HG03103 (cell line): ENCODE results near the gene MADD.
"Not testable (repeated sequence)": the region's sequence is repeated elsewhere in the genome, so short reads cannot be mapped to it uniquely, and the experiment has no call there.

Experiments used
- ATAC-seq: cut with Tn5 transposase; IDR thresholded peaks from one replicate; pipeline ENCODE4 v1.9.1; 2021; ENCODE audit warnings: low read depth; ENCODE audit not compliant: unreplicated experiment

The MADD gene

DNA sequence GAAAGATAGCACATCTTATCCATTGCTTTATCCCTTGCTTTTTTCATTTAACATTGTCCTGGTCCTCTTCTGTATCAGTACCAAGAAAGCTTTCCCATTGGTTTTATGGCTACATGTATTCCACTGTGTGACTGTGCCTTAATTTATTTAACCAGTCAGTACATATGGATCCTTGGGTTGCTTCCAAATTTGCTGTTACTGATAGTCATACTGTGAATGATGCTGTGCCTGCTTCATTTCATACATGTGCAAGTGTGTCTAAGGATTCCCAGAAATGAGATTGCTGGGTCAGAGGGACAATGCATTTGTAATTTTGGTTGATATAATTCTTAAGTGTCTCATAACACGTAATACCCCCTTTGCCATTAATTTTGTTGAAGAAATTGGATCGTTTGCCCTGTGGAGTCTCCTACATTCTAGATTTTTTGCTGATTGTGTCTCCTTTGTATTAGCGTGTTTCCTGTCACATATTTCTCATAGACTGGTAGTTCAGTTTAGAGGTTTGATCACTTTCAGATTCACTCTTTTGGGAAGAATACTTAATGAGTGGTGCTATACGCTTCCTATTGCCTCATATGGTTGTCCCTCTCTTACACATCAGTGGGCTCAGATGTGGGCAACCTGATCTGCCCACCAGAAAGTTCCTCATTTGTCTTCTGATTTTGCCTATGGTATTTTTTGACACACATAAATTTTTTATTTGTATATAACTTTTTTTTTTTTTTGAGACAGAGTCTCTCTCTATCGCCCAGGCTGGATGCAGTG lies 47.3 kb downstream of the MADD start:
- no peak for ATAC-seq

DNA sequence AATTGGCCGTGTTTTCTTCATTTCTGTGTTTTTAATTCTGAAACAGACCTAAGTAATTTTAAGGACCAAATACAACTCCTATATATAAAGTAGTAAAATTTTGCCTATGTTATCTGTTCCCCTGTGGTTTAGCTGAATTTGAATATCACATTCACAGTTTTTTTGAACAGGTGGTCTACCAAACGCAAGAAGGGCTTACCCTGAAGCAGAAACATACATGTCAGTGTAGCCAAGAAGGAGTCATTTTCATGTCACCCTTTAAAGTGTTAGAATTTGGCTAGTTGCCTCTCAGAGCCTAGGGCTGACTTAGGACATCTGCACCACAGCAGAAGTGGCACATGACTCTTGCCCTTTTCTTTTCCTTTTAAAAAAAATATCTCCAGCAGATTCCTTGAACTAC lies 48.2 kb downstream of the MADD start:
- ATAC-seq: no peak

DNA sequence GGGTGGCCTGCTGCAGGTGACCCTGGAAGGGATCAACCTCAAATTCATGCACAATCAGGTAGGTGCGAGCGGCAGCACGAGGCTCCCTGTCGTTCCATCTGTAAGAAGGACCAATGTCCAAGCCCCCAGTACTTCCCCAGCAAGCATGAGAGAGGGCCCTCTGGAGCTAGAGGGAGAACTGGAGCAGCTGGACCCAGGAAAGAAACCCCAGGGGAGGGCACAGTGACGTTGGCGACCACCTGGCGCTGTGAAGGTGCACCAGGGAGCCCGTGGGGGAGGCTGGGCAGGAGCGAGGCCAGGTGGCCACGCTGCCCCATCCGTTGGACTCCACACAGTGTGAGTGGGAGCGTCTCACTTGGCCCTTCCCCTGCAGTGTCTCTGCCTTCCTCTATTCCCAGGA lies 54.6 kb downstream of the MADD start:
- no peak for ATAC-seq

DNA sequence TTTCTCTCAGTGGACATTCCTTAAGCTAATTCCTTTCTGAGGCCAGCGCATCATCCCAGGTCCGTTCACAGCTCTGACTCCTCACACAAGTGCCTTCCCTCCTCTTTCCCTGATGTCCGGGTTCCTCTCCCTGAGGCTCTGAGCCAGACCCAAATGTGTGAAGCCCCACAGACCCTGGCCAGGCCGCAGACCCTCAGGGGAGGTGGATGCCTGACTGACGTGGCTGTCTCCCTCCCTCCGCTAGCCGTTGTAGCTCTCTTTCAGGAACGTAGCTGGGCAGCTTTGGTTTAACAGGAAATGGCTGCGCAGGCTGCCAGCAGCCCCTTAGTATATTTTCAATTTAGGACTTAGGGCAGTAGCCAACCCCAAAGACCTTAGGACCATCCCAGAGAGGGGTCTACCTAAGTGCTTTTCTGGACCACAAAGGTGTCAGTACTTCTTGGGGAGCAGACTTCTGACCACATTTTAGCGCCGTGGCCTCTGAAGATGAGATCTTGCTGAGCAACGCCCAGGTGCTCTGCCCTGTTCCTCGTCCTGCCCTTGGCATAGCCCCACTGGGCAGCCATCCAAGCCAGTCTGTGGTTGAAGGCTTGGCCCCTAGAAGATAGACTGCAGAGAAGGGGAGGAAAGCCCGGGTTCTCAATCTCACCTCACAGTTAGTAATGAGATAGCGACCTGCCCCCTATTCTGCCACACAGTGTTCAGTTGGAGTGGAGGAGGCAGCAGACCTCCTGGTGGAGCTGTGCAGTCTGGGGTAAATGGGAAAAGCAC lies 55.5 kb downstream of the MADD start:
- ATAC-seq: no peak

DNA sequence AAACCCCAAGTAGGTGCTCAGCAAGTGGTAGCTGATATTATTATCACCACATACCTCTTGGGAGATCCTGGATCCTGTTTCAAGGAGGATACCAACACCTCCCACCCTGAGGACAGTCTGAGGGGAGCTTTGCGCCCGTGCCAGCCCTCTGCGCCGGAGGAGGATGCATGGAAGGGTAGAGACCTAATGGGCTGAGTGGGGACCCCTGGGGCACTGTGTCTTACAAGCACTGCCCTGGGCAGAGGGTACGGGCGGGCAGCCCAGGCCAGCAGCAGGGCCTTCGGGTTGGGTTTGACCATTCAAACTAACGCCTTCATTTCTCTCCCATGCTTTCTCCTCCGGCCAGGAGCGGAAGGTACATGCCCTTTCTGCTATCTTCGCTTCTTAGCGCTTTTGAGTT lies 56.3 kb downstream of the MADD start:
- ATAC-seq: no peak

DNA sequence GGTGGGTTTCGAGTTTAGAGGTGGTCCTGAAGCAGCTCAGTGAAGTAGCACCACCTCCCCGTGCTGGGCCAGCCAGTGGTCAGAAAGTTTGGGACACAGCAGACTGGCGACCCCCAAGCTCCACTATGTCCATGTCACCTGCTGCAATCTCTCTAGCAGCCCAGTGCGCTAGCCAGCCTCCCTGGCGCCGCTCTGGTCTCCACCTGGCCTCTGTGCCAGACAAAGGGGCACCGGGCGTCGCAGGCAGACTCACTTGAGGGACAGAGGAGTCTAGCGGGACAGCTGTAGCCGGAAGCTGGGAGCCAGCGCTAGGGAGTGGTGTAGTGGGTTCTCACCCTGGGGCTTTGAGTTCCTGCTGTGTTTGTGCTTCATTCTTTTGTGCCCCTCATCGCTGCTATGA lies 57.1 kb downstream of the MADD start:
- ATAC-seq: no peak

DNA sequence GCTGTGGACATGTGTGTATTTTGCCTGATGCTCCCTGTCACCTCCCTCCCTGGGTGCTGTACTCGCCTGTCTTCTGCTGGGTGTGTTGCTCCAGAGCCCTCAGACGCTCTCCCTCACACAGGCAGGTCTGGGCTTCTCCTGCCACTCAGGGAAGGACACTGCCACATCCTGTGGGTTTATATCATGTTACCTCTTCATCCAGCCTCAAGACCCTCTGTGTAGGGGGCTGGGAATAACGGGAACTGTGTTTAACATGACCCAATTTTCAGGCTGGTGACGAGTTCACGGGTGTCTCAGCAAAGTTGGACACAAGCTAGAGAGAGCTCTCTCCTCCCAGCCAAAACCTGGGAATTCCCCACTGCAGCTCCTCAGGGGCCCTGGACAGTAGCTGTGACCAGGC lies 58.0 kb downstream of the MADD start:
- no peak for ATAC-seq

DNA sequence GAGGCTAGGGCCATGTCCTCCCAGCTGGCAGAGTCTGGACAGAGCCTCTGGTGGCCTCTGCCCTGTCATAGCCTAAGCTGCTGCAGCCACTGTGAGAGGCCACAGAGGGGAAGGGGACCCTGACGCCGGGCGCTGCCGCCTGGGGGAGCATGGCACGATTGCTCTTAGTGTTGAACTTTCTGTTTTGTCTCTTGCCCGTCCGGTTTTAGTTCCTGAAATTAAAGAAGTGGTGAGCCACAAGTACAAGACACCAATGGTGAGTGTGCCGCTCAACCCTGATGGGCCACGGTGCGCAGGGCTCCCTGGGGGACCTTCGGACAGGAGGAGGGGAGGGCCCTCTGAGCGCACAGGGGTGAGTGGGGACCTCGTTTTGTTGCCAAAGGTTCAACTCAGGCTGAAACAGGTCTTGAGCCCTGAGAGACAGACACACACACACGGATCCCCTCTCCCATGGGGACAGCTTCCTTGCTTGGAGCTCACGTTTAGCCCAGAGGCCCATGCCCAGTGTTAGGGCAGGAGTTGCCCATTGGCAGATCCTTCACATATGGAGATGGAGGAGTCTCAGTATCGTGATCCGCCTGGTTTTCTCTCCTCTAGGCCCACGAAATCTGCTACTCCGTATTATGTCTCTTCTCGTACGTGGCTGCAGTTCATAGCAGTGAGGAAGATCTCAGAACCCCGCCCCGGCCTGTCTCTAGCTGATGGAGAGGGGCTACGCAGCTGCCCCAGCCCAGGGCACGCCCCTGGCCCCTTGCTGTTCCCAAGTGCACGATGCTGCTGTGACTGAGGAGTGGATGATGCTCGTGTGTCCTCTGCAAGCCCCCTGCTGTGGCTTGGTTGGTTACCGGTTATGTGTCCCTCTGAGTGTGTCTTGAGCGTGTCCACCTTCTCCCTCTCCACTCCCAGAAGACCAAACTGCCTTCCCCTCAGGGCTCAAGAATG lies 58.8 kb downstream of the MADD start:
- ATAC-seq: no peak

DNA sequence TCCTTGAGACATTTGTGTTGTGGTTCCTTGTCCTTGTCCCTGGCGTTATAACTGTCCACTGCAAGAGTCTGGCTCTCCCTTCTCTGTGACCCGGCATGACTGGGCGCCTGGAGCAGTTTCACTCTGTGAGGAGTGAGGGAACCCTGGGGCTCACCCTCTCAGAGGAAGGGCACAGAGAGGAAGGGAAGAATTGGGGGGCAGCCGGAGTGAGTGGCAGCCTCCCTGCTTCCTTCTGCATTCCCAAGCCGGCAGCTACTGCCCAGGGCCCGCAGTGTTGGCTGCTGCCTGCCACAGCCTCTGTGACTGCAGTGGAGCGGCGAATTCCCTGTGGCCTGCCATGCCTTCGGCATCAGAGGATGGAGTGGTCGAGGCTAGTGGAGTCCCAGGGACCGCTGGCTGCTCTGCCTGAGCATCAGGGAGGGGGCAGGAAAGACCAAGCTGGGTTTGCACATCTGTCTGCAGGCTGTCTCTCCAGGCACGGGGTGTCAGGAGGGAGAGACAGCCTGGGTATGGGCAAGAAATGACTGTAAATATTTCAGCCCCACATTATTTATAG lies 59.6 kb downstream of the MADD start:
- no peak for ATAC-seq

DNA sequence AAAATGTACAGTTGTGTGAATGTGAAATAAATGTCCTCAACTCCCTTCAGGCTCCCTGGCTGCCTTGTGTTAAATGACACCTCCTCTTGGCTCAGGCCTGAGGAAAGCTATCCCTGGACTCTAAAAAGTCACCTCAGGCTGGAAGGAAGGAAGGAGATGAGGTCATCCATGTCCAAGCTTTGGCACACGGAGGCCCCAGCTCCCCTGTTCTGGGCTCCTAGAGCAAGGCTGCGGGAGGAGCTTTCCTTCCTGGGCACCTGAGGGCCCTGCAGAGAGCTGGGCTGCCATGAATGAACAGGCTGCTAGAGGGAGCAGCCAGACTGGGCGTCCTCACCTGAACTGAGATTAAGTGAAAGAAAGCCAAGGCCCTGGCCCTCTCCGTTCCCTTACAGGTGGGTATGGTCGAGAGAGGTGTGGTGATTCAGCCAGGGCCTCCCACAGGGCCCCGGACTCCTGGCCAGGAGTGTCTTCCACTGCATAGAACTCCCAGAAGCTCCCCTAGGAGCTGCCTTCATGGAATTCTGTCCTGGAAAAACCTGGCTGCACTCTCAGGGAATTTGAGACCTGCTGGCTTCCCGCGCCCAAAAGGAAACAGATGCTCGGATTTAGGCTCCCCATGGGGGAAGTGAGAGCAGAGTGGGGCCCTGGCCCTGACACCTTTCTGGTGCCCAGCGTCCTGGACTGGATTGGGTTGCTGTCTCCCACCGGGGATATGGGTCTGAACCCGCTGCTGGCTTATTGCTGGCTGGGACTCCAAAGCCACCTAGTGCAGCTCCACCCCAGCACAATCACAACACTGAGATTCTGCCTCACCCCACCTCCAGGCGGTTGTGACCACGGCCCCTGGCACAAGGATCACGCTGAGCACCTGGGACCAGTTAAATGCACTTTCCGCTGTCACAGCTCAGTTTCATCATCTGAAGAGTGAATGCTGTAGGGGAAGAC lies 60.3 kb downstream of the MADD start:
- no peak for ATAC-seq

DNA sequence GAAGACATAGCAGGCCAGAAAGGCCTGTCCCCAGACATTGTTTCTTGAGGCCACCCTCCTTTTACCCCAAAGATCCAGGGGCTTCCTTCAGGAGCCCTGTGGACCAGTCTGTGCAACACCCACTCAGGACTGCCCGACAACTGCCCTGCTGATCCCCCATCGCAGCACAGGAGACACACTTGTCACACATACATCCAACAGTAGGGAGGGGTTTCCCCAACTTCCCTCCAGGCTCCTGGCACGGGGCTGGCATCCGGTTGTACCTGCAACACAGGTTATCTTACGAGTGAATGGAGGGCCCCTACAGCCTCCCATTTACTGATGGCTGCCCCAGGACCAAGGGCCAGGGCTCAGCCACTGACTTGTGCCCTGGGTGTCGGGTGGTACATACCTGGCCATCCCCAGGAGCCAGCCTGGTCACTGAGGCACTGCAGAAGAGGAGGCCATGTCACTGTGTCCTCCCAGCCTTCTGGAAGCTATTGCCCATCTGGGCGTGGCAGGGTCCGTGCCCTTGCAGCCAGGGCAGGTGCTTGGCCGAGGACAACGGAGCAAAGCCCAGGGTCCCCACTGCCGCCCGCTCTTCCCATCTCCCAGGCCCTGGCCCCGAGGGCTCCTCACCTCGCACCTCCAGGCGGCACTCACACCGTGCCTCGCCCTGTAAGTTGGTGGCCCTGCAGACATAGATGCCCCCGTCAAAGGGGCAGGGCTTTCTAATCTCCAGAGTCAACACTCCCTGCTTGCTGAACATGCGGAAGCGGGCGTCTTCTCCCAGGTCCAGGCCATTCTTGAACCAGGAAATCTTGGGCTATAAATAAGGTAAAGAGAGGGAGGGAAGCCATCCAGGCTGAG lies 61.7 kb downstream of the MADD start:
- ATAC-seq: no peak

DNA sequence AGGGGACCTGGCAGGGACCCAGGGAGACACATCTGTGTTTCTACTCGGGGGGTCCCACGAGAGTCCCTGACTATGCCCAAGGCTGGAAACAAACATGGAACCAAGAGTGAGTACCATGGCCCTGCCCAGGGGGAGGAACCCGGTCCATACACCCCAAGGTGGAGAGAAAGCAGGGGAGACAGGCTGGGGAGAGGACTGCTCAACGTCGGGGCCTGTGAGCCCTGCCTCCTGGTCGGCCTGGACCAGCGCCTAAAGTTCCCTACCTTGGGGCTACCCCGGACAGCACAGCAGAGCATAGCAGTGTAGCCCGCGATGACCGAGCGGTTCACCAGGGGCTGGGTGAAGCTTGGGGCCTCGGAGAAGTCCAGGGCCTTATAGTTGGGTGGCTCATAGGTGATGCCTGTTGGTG lies 62.4 kb downstream of the MADD start:
- no peak for ATAC-seq

DNA sequence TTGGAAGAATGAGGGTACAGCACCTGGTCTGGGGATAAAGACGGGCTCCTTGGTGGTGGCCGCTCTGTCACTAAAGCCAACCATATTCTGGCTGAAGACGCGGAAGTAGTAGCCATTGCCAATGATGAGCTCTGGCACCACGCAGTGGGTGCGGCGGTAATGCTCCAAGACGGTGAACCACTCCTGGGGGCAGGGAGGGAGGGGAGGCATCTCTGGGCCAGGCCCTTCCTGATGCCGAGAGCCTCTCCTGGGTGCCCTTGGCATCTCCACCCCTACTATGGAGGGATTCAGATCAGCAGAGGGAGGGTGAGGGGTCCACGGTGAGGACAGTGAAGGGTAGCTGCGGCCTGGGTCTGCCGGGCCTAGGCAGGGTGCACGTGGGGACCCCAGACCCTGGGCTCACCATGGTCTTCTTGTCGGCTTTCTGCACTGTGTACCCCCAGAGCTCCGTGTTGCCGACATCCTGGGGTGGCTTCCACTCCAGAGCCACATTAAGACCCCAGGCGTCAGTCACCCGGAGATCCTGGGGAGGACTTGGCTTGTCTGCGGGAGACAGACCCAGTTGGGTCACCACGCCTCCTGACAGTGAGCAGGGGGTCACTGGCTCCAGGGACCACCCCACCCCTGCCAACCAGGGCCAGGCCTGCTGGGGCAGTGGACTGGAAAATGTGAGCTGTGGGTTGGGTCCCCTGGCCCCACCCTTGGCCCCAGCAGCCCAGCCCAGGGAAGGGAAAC lies 63.0 kb downstream of the MADD start:
- no peak for ATAC-seq

DNA sequence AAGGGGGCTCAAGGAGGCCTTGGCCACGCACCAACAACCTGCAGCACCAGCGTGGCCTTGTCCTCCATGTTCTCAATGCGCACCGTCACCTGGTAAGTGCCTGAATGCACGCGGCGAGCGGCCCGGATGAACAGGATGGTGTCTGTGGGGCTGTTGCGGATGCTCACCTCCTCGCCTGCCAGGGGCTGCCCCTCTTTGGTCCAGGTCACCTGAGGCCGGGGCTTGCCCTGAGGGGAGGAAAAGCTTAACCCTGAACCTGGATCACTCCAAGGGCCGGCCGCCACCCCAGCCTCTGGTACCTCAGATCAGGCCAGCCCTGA lies 63.6 kb downstream of the MADD start:
- ATAC-seq: no peak

DNA sequence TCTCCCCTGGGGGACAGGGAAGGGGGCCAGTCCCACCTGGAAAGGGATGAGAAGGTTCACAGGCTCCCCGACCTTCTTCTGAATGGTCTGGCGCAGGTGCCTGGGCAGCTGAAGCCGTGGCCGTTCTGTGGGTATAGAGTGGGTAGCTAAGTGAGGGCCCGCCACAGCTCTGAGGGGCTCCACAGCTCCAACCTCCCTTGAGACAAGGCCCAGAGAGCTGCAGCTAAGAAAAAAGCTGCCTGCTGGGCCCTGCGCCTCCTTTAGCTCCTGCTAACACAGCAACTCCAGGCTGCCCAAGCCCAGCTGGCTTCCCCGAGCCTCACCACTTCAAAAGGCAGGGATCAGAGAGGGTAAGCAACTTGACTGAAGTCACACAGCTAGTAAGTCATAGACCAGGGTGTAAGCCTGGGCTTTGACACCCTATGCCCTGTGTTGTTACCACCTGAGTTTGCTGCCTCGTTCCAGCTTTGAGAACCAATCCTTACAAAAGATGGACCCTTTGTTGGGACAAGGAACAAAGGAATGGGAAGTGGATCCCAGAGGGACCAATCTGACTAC lies 64.0 kb downstream of the MADD start:
- no peak for ATAC-seq

DNA sequence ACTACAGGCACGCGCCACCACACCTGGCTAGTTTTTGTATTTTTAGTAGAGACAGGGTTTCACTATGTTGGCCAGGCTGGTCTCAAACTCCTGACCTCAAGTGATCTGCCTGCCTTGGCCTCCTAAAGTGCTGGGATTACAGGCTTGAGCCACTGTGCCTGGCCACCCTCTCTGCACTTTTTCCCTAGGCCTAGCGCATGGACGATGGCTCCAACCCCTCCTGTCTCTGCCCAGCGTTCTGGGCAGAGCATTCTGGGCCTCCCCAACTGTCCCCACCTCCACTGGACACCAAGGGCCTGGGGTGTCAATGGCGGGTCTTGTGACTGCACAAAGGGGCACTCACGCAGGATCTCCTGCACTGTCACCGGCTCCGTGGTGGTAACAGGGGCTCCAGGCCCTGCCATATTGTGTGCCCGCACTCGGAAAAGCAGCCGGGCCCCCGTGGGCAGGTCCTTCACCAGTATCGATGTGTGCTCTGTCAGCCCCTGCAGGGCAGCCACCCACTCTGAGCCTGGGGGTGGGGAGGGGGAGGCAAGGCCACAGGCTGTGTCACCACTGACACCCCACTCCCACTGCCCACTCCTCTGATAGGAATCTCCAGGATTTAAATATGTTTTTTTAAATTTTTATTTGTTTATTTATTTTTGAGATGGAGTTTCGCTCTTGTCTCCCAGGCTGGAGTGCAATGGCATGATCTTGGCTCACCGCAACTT lies 64.9 kb downstream of the MADD start:
- not testable (repeated sequence) for ATAC-seq

DNA sequence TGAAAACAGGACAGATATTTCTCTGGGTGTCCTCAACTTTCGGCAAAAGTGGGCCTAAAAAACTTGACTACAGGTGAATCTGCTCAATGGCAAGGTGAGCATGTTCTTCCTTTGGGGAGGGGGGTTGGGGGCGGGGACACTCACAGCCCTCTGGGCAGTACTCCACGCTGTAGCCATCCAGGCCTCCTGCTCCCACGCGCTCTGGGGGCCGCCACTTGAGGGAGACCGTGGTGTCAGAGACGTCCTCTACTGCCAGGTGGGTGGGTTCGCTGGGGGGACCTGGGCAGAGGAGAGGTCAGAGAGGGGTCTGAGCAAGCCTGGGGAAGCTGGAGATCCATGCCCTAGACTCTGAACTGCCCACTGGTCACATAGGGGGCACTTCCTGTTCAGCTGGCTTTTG lies 65.8 kb downstream of the MADD start:
- ATAC-seq: no peak
